CD8-positive, alpha-beta memory T cell (primary cell): ENCODE results near the gene PAFAH1B1. TPM values are rescaled to one million over a fixed set of nuclear protein-coding genes. Genes with fewer than 3 reads are reported as not detected.

Experiments used
- CTCF ChIA-PET: fragments of 350-600 bp; sonication (Branson Sonifier 250); formaldehyde crosslinking; loops from one replicate; lab custom pipeline; 2021; ENCODE audit warnings: antibody characterized with exemption; lab: Charles Lee
- POLR2A ChIA-PET: fragments of 350-600 bp; sonication (Branson Sonifier 250); formaldehyde crosslinking; loops from one replicate; lab custom pipeline; 2021; ENCODE audit warnings: antibody characterized with exemption; lab: Charles Lee
- DNase-seq, 5 donors: peaks; one replicate each; pipeline versions ENCODE4 v3.0.0 to v3.0.0-alpha.2; 2020 to 2022; ENCODE audit warnings: mixed read lengths in 1 of 5
- H3K27ac ChIP-seq: one replicate; pipeline ENCODE4 v1.7.0; 2013; ENCODE audit warnings: low read depth, mild to moderate bottlenecking, low read length, moderate library complexity
- H3K27me3 ChIP-seq: 2 replicates; pipeline ENCODE4 v1.7.0; 2013; ENCODE audit warnings: low read length, mild to moderate bottlenecking; ENCODE audit not compliant: insufficient read depth, poor library complexity, severe bottlenecking
- H3K36me3 ChIP-seq: 2 replicates; pipeline ENCODE4 v1.7.0; 2013; ENCODE audit warnings: mild to moderate bottlenecking, low read length, moderate library complexity; ENCODE audit not compliant: insufficient read depth
- H3K4me1 ChIP-seq: 2 replicates; pipeline ENCODE4 v1.7.0; 2013; ENCODE audit warnings: mild to moderate bottlenecking, low read length, moderate library complexity; ENCODE audit not compliant: insufficient read depth
- H3K4me3 ChIP-seq: 2 replicates; pipeline ENCODE4 v1.7.0; 2013; ENCODE audit warnings: mild to moderate bottlenecking, low read length
- H3K9me3 ChIP-seq: 2 replicates; pipeline ENCODE4 v1.7.0; 2013; ENCODE audit warnings: mild to moderate bottlenecking, low read length
- H3K27ac Mint-ChIP-seq, 8 donors: one replicate each; pipeline ENCODE4 v1.8.0; 2020 to 2021; ENCODE audit warnings: mixed read lengths in 8 of 8, mild to moderate bottlenecking in 6 of 8, inconsistent platforms in 3 of 8, moderate library complexity in 3 of 8
- H3K27me3 Mint-ChIP-seq, 2 donors: one replicate each; pipeline ENCODE4 v1.8.0; 2020 to 2021; ENCODE audit warnings: mixed read lengths in 2 of 2, mild to moderate bottlenecking in 1 of 2, moderate library complexity in 1 of 2
- H3K36me3 Mint-ChIP-seq, 3 donors: one replicate each; pipeline ENCODE4 v1.8.0; 2020 to 2021; ENCODE audit warnings: mixed read lengths in 3 of 3, inconsistent platforms in 1 of 3, mild to moderate bottlenecking in 1 of 3
- H3K4me1 Mint-ChIP-seq, 3 donors: one replicate each; pipeline ENCODE4 v1.8.0; 2020 to 2021; ENCODE audit warnings: mixed read lengths in 3 of 3, inconsistent platforms in 1 of 3, mild to moderate bottlenecking in 1 of 3
- H3K4me3 Mint-ChIP-seq, 7 donors: one replicate each; pipeline ENCODE4 v1.8.0; 2020 to 2021; ENCODE audit warnings: mixed read lengths in 7 of 7, mild to moderate bottlenecking in 6 of 7, moderate library complexity in 4 of 7, inconsistent platforms in 2 of 7
- H3K9me3 Mint-ChIP-seq, 5 donors: one replicate each; pipeline ENCODE4 v1.8.0; 2020 to 2022; ENCODE audit warnings: mixed read lengths in 5 of 5, mild to moderate bottlenecking in 3 of 5, moderate library complexity in 2 of 5, inconsistent platforms in 1 of 5
- polyA plus RNA-seq: library from polyadenylated mRNA; unstranded; fragments of 300-500 nt; fragmentation: Illumina TruSeq; gene quantifications from one replicate; pipeline ENCODE4 v1.2.3, GENCODE V29; 2021
- total RNA-seq, 2 experiments: library from RNA; stranded (reverse); gene quantifications; one replicate each; pipeline ENCODE4 v1.2.3, GENCODE V29; 2021

PAFAH1B1 gene
- total and polyA plus RNA-seq, 3 experiments from 2014 or later: 13.2 to 168 (median 159) TPM

GRCh38 chr17:2730764-2731353 is 137.4 kb downstream of the PAFAH1B1 start:
- Mint-ChIP-seq H3K9me3 (no peaks in the 10 kb centered on the region), H3K27me3 (peaks cover 27 to 28% of the 10 kb centered on the region in 2 donors), H3K4me1 (no peaks in the 10 kb centered on the region), H3K4me3 (no peak overlapping the region), H3K27ac (no peak overlapping the region), H3K36me3 (no peaks in the 10 kb centered on the region)
- DNase-seq: no peak
- H3K4me1 ChIP-seq: no peaks in the 10 kb centered on the region
- CTCF ChIA-PET: interaction anchor here (0.6 kb wide), 1 partner anchor 178 kb away, joined by 5 read pairs; no protein-coding TSS in a partner anchor
- no peaks in the 10 kb centered on the region for H3K36me3 ChIP-seq
- H3K27me3 ChIP-seq: peaks cover 4% of the 10 kb centered on the region
- no peak overlapping the region for H3K27ac ChIP-seq
- POLR2A ChIA-PET: no interaction called here
- H3K4me3 ChIP-seq: no peak overlapping the region
- H3K9me3 ChIP-seq: no peaks in the 10 kb centered on the region

- Histone ChIP-seq H3K9me3 (no peaks in the 10 kb centered on the region), H3K27me3 (peaks cover 3% of the 10 kb centered on the region), H3K4me3 (no peak overlapping the region), H3K36me3 (no peaks in the 10 kb centered on the region), H3K4me1 (no peaks in the 10 kb centered on the region), H3K27ac (no peak overlapping the region)
- H3K36me3 Mint-ChIP-seq: no peaks in the 10 kb centered on the region
- H3K27me3 Mint-ChIP-seq: peaks cover 22 to 28% of the 10 kb centered on the region in 2 donors
- no peaks in the 10 kb centered on the region for H3K4me1 Mint-ChIP-seq
- H3K9me3 Mint-ChIP-seq: no peaks in the 10 kb centered on the region
- ChIA-PET CTCF (no interaction called here), POLR2A (no interaction called here)
- no peak overlapping the region for H3K4me3 Mint-ChIP-seq
- DNase-seq: no peak
- H3K27ac Mint-ChIP-seq: no peak overlapping the region
Measured at GRCh38 chr17:2731807-2732206, 138.4 kb downstream of the PAFAH1B1 start.

- Histone ChIP-seq H3K27me3 (no peaks in the 10 kb centered on the region), H3K36me3 (no peaks in the 10 kb centered on the region), H3K4me1 (no peaks in the 10 kb centered on the region), H3K4me3 (no peak overlapping the region), H3K9me3 (no peaks in the 10 kb centered on the region), H3K27ac (no peak overlapping the region)
- H3K9me3 Mint-ChIP-seq: no peaks in the 10 kb centered on the region
- H3K27ac Mint-ChIP-seq: no peak overlapping the region
- peaks cover 12 to 14% of the 10 kb centered on the region in 2 donors for H3K27me3 Mint-ChIP-seq
- H3K36me3 Mint-ChIP-seq: no peaks in the 10 kb centered on the region
- CTCF ChIA-PET: no interaction called here
- POLR2A ChIA-PET: no interaction called here
- no peaks in the 10 kb centered on the region for H3K4me1 Mint-ChIP-seq
- no peak for DNase-seq
- no peak overlapping the region for H3K4me3 Mint-ChIP-seq
Measured at GRCh38 chr17:2734939-2735338, 141.5 kb downstream of the PAFAH1B1 start.

Other genes with a start within 250 kb of the PAFAH1B1 start
- 10 to 100 TPM; 21.5 to 24.3 TPM for gene MNT, start 192.6 kb upstream of the PAFAH1B1 start, total RNA-seq
- 1.2 TPM for gene MNT, start 192.6 kb upstream of the PAFAH1B1 start, polyA plus RNA-seq
- 10 to 100 TPM; 67.2 to 72.0 TPM for gene METTL16, start 81.8 kb upstream of the PAFAH1B1 start, total RNA-seq
- 30.3 TPM for gene METTL16, start 81.8 kb upstream of the PAFAH1B1 start, polyA plus RNA-seq
- gene CLUH, start 118.1 kb downstream of the PAFAH1B1 start, total RNA-seq: 100 to 1,000 TPM; 142 to 146 TPM
- 17.8 TPM for gene CLUH, start 118.1 kb downstream of the PAFAH1B1 start, polyA plus RNA-seq
- under 1 TPM in 1 of 2 experiments, not detected in 1; 0.07 TPM for gene CCDC92B, start 156.0 kb downstream of the PAFAH1B1 start, total RNA-seq
- gene CCDC92B, start 156.0 kb downstream of the PAFAH1B1 start, polyA plus RNA-seq: not detected
- gene RAP1GAP2, start 202.8 kb downstream of the PAFAH1B1 start, total RNA-seq: 1 to 10 TPM; 1.2 to 1.4 TPM
- 6.3 TPM for gene RAP1GAP2, start 202.8 kb downstream of the PAFAH1B1 start, polyA plus RNA-seq